Stomach (tissue), 9 donors: ENCODE results near the gene STK32C. TPM values are rescaled to one million over a fixed set of nuclear protein-coding genes. Genes with fewer than 3 reads are reported as not detected.

ENCODE experiments used
- DNase-seq, 2 donors: peaks; one replicate each; pipeline versions ENCODE4 v3.0.0 to v3.0.0-alpha.2; 2013 to 2019
- H3K27ac ChIP-seq, 5 donors: fragments of 200-600 bp in 4 of 5; sonication (generic) in 4 of 5; one replicate each; pipeline ENCODE4 v1.5.1; 2013 to 2019; ENCODE audit warnings: mild to moderate bottlenecking in 1 of 5, moderate library complexity in 1 of 5
- H3K27me3 ChIP-seq, 3 donors: fragments of 200-600 bp; sonication (generic); one replicate each; pipeline ENCODE4 v1.5.1; 2017 to 2019; ENCODE audit warnings: mixed run types in 1 of 3
- H3K36me3 ChIP-seq, 4 donors: fragments of 200-600 bp; sonication (generic); 1 replicate in 3 of 4; 2 replicates in 1 of 4; pipeline ENCODE4 v1.5.1; 2016 to 2019
- H3K4me1 ChIP-seq, 4 donors: fragments of 200-600 bp; sonication (generic); one replicate each; pipeline ENCODE4 v1.5.1; 2016 to 2019
- H3K4me3 ChIP-seq, 4 donors: fragments of 200-600 bp; sonication (generic) in 3 of 4; one replicate each; pipeline ENCODE4 v1.5.1; 2016 to 2019; ENCODE audit warnings: mild to moderate bottlenecking in 1 of 4
- H3K9me3 ChIP-seq, 4 donors: fragments of 200-600 bp; sonication (generic); one replicate each; pipeline ENCODE4 v1.5.1; 2016 to 2019
- CTCF ChIP-seq, 7 experiments: fragments of 450-650 bp in 4 of 7; fragments of 200-600 bp in 3 of 7; sonication (generic) in 3 of 7; IDR thresholded peaks; one replicate each; pipeline ENCODE4 v1.5.1; 2016 to 2019; ENCODE audit warnings: antibody characterized with exemption in 7 of 7, control low read depth in 2 of 7, mild to moderate bottlenecking in 1 of 7
- EP300 ChIP-seq: sonication (generic); formaldehyde crosslinking; IDR thresholded peaks from one replicate; pipeline ENCODE4 v1.6.1; 2017; ENCODE audit warnings: antibody characterized with exemption
- POLR2A ChIP-seq, 4 donors: fragments of 450-650 bp; IDR thresholded peaks; one replicate each; pipeline ENCODE4 v1.6.1; 2016; ENCODE audit warnings: antibody characterized with exemption in 4 of 4, control low read depth in 2 of 4, mild to moderate bottlenecking in 1 of 4, moderate library complexity in 1 of 4
- POLR2AphosphoS5 ChIP-seq, 3 donors: sonication (generic); formaldehyde crosslinking; IDR thresholded peaks; one replicate each; pipeline ENCODE4 v1.6.1; 2016; ENCODE audit warnings: antibody characterized with exemption in 3 of 3
- WGBS, 5 donors: extraction: QIAGEN DNeasy Blood & Tissue Kit in 3 of 5; methylation state at CpG; one replicate each; pipeline versions ENCODE4 v1.1.5 to v1.1.7; 2013 to 2018; 5-methylcytosine and 5-hydroxymethylcytosine counted together
- intact Hi-C: fragments of 100-400 bp; cut with DNase I; formaldehyde crosslinking; loops from one replicate; pipeline ENCODE4 v1.15.1; 2023; ENCODE audit warnings: low total_unique reads
- polyA plus RNA-seq, 3 donors: library from polyadenylated mRNA; stranded (reverse); fragments of 200-250 nt; gene quantifications; one replicate each; pipeline ENCODE4 v1.2.3, GENCODE V29; 2013
- total RNA-seq, 5 donors: library from RNA; depleted of rRNA; stranded (reverse); fragments of >200 nt; gene quantifications; one replicate each; pipeline versions ENCODE4 v1.1.0 to v1.2.3, GENCODE V29; 2014 to 2016
- donor health status: healthy with polysubstance abuse.
- donor health status: Bipolar disorder and iron deficiency.
- donor health status: healthy.

Gene STK32C
- total and polyA plus RNA-seq, 8 donors, result 1.6 to 71.0 (median 7.9) TPM; not detected in 1

GRCh38 chr10:132281915-132282666 lies 25.7 kb downstream of the STK32C start:
- no peak for DNase-seq

GRCh38 chr10:132280646-132281074 lies 27.1 kb downstream of the STK32C start:
- no peaks in the 10 kb centered on the region for H3K9me3 ChIP-seq
- no peak overlapping the region for H3K4me3 ChIP-seq
- no peaks in the 10 kb centered on the region for H3K36me3 ChIP-seq
- H3K4me1 ChIP-seq, result peaks cover 0 to 9% (median 4%) of the 10 kb centered on the region in 4 donors
- TF ChIP-seq POLR2AphosphoS5 (IDR thresholded peaks at IDR 0.05), result no peak
- no peak for TF ChIP-seq EP300
- no peak for TF ChIP-seq POLR2A (IDR thresholded peaks at IDR 0.05)
- WGBS, 5 donors, result 89 to 96% (median 91%) methylated on average over 20 of the region's 20 CpGs
- no peak overlapping the region for H3K27ac ChIP-seq
- no peak for DNase-seq
- peaks cover 0 to 35% (median 19%) of the 10 kb centered on the region in 3 donors for H3K27me3 ChIP-seq
- intact Hi-C loops, result no loop called here

More at GRCh38 chr10:132281915-132282666, 25.7 kb downstream of the STK32C start:
- Histone ChIP-seq H3K36me3 (no peaks in the 10 kb centered on the region), H3K4me1 (peaks cover 0 to 9% (median 4%) of the 10 kb centered on the region in 4 donors), H3K9me3 (no peaks in the 10 kb centered on the region), H3K27ac (no peak overlapping the region), H3K27me3 (peaks cover 0 to 35% (median 19%) of the 10 kb centered on the region in 3 donors), H3K4me3 (no peak overlapping the region)
- no peak for TF ChIP-seq EP300
- TF ChIP-seq POLR2AphosphoS5 (IDR thresholded peaks at IDR 0.05), result no peak
- no peak for TF ChIP-seq CTCF (IDR thresholded peaks at IDR 0.05)
- TF ChIP-seq POLR2A (IDR thresholded peaks at IDR 0.05), result no peak
- intact Hi-C loops, result no loop called here
- WGBS, 5 donors, result 58 to 79% (median 70%) methylated on average over 24 to 34 of the region's 34 CpGs

DNA sequence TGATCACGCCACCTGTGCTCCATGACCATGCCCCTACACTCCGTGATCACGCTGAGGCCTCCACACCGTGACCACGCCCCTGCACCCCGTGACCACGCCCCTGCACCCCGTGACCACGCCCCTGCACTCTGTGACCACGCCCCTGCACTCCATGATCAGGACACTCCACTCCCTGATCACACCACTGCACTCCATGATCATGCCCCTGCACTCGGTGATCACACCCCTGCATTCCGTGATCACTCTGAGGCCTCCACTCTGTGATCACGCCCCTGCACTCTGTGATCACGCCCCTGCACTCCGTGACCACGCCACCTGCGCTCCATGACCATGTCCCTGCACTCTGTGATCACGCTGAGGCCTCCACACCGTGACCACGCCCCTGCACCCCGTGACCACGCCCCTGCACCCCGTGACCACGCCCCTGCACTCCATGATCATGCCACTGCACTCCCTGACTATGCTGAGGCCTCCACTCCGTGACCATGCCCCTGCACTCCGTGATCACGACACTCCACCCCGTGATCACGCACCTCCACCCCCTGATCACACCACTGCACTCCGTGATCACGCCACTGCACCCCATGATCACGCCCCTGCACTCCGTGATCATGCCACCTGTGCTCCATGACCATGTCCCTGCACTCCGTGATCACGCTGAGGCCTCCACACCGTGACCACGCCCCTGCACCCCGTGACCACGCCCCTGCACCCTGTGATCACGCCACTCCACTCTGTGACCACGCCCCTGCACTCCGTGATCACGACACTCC lies 27.7 kb downstream of the STK32C start:
- H3K36me3 ChIP-seq, result no peaks in the 10 kb centered on the region

DNA sequence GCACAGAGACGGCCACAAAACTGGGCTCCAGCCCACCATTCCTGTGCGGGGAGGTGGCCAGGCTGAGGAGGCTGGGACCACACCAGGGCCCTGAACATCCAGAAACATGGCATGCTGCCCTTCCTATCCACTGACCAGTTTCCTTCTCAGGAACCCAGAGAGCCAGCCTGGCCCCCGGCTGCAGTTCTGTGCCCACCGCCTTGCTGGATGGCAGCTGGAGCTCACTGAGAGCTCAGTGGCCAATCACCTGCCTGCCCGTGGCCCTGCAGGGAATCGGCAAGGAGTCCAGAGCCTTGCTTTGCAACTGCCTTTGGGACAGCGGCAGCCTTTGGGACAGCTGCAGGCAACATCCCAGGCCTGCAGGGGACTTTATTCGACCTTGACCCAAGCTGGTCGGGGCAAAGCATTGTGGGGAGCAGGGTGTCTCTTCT lies 30.4 kb downstream of the STK32C start:
- intact Hi-C loops, result no loop called here
- no peak overlapping the region for H3K4me3 ChIP-seq
- 75 to 95% (median 80%) methylated on average over 4 to 9 of the region's 9 CpGs for WGBS, 5 donors
- H3K4me1 ChIP-seq, result peaks cover 0 to 6% (median 3%) of the 10 kb centered on the region in 4 donors
- peaks cover 0 to 15% (median 6%) of the 10 kb centered on the region in 3 donors for H3K27me3 ChIP-seq
- TF ChIP-seq EP300 (no peak), POLR2AphosphoS5 (IDR thresholded peaks at IDR 0.05) (no peak), CTCF (IDR thresholded peaks at IDR 0.05) (no peak), POLR2A (IDR thresholded peaks at IDR 0.05) (no peak)
- H3K36me3 ChIP-seq, result no peaks in the 10 kb centered on the region
- DNase-seq, result no peak
- H3K27ac ChIP-seq, result no peak overlapping the region
- H3K9me3 ChIP-seq, result no peaks in the 10 kb centered on the region

More for the DNA sequence above, 27.7 kb downstream of the STK32C start:
- Histone ChIP-seq H3K4me3 (no peak overlapping the region), H3K9me3 (no peaks in the 10 kb centered on the region), H3K27me3 (peaks cover 0 to 35% (median 19%) of the 10 kb centered on the region in 3 donors), H3K27ac (no peak overlapping the region), H3K4me1 (peaks cover 0 to 9% (median 4%) of the 10 kb centered on the region in 4 donors)
- intact Hi-C loops, result no loop called here
- 85 to 92% (median 90%) methylated on average over 43 of the region's 43 CpGs for WGBS, 5 donors
- no peak for DNase-seq
- TF ChIP-seq POLR2A (IDR thresholded peaks at IDR 0.05), result no peak
- no peak for TF ChIP-seq POLR2AphosphoS5 (IDR thresholded peaks at IDR 0.05)
- no peak for TF ChIP-seq EP300
- TF ChIP-seq CTCF (IDR thresholded peaks at IDR 0.05), result no peak
